HepG2 (cell line): ENCODE measurements around the gene CAPN3. TPM values are rescaled to one million over a fixed set of nuclear protein-coding genes. Genes with fewer than 3 reads are reported as not detected.

Experiments
- ATAC-seq: fragments of 200-7000 bp; cut with Tn5 transposase; 3 replicates; pipeline ENCODE4 v1.9.1; 2020; ENCODE audit warnings: mild to moderate bottlenecking, moderate library complexity
- BruUV-seq: library from RNA; stranded (reverse); fragments of 400-500 nt; replicated peaks from 2 replicates; lab custom pipeline; 2021; lab: Mats Ljungman, UMichigan
- CTCF ChIA-PET: fragments of 300-600 bp; formaldehyde crosslinking; extraction: SDS; loops from one replicate; lab custom pipeline; 2021; ENCODE audit warnings: low total read pairs, inconsistent platforms, low intra/inter-chr PET ratio; lab: Yijun Ruan, JAX
- POLR2A ChIA-PET: fragments of 350-600 bp; sonication (Branson Sonifier 250); formaldehyde crosslinking; loops from one replicate; lab custom pipeline; 2020; ENCODE audit warnings: antibody characterized with exemption, inconsistent platforms; lab: Yijun Ruan, JAX
- DNase-seq: peaks from one replicate; pipeline ENCODE4 v3.0.0-alpha.2; 2015; ENCODE audit warnings: low spot score
- FAIRE-seq: peaks from 3 replicates; lab custom pipeline; 2011; peaks lifted over from hg19 to GRCh38; lab: Jason Lieb, UNC
- H2AFZ ChIP-seq: one replicate; pipeline ENCODE4 v1.6.1; 2011; ENCODE audit warnings: low read length, inconsistent platforms
- H3K27ac ChIP-seq: fragments of 300-600 bp; 3 replicates; pipeline ENCODE4 v1.8.0; 2011; ENCODE audit warnings: mixed run types, mild to moderate bottlenecking, mixed read lengths, low read length, inconsistent platforms; ENCODE audit not compliant: insufficient read depth; ENCODE audit errors: extremely low read length
- H3K27me3 ChIP-seq, 2 experiments: fragments of 200-600 bp in 1 of 2; 2 replicates in 1 of 2; 3 replicates in 1 of 2; pipeline versions ENCODE4 v1.6.0 to v1.8.0; 2011; ENCODE audit warnings: low read length in 2 of 2, mild to moderate bottlenecking in 2 of 2, moderate library complexity in 2 of 2, inconsistent platforms in 1 of 2; ENCODE audit not compliant: insufficient read depth in 2 of 2, control insufficient read depth in 1 of 2
- H3K36me3 ChIP-seq, 2 experiments: fragments of 200-600 bp in 1 of 2; replicated peaks in 1 of 2; 2 replicates in 1 of 2; 3 replicates in 1 of 2; pipeline versions ENCODE4 v1.5.1 to v1.8.0; 2011; ENCODE audit warnings: low read length in 2 of 2, inconsistent platforms in 1 of 2; ENCODE audit not compliant: insufficient read depth in 2 of 2, control insufficient read depth in 1 of 2
- H3K4me1 ChIP-seq: 2 replicates; pipeline ENCODE4 v1.5.1; 2012; ENCODE audit warnings: low read length, inconsistent platforms; ENCODE audit not compliant: insufficient read depth
- H3K4me2 ChIP-seq: 2 replicates; pipeline ENCODE4 v1.6.0; 2011; ENCODE audit warnings: low read depth, low read length, inconsistent platforms
- H3K4me3 ChIP-seq, 3 experiments: fragments of 200-600 bp in 1 of 3; sonication (generic), shearing (Covaris generic) in 1 of 3; replicated peaks in 1 of 3; 2 replicates each; pipeline ENCODE4 v1.5.1; 2011 to 2016; ENCODE audit warnings: low read length in 3 of 3, inconsistent platforms in 2 of 3, low read depth in 2 of 3, mild to moderate bottlenecking in 2 of 3, control low read depth in 1 of 3, mixed read lengths in 1 of 3; ENCODE audit not compliant: insufficient read depth in 1 of 3
- H3K79me2 ChIP-seq: one replicate; pipeline ENCODE4 v1.6.1; 2011; ENCODE audit warnings: low read length, inconsistent platforms; ENCODE audit not compliant: insufficient read depth
- H3K9ac ChIP-seq: 2 replicates; pipeline ENCODE4 v1.6.0; 2011; ENCODE audit warnings: mild to moderate bottlenecking, low read depth, low read length, inconsistent platforms; ENCODE audit not compliant: insufficient read depth
- H3K9me3 ChIP-seq: 2 replicates; pipeline ENCODE4 v1.5.1; 2012; ENCODE audit warnings: mild to moderate bottlenecking, low read length
- H4K20me1 ChIP-seq: 2 replicates; pipeline ENCODE4 v1.6.0; 2011; ENCODE audit warnings: inconsistent platforms, mild to moderate bottlenecking, low read length, moderate library complexity; ENCODE audit not compliant: insufficient read depth
- AGO2 ChIP-seq: fragments of 200-400 bp; formaldehyde crosslinking; optimal IDR thresholded peaks from 2 replicates; pipeline ENCODE3; 2017; ENCODE audit warnings: mild to moderate bottlenecking, low read depth, low read length, moderate library complexity
- CENPT ChIP-seq: sonication (generic); formaldehyde crosslinking; IDR thresholded peaks from 2 replicates; pipeline ENCODE4 v1.8.0; 2022; ENCODE audit warnings: low read depth, mild to moderate bottlenecking, moderate library complexity, missing genetic modification reagents
- FOXA3 ChIP-seq: IDR thresholded peaks from 2 replicates; pipeline ENCODE4 v1.6.1; 2016; ENCODE audit warnings: missing genetic modification reagents, missing compliant biosample characterization
- KDM6A ChIP-seq: IDR thresholded peaks from 2 replicates; pipeline ENCODE4 v1.6.1; 2016; ENCODE audit warnings: low read depth
- MTA3 ChIP-seq: sonication (generic); formaldehyde crosslinking; IDR thresholded peaks from 2 replicates; pipeline ENCODE4 v1.4.0; 2020; ENCODE audit warnings: missing genetic modification reagents
- PHB2 ChIP-seq: fragments of 450-650 bp; IDR thresholded peaks from 2 replicates; pipeline ENCODE4 v1.6.1; 2018; ENCODE audit not compliant: partially characterized antibody
- SALL2 ChIP-seq: sonication (generic); formaldehyde crosslinking; IDR thresholded peaks from 2 replicates; pipeline ENCODE4 v1.8.1; 2023; ENCODE audit warnings: mild to moderate bottlenecking, missing genetic modification reagents, inconsistent platforms
- SNRNP70 ChIP-seq: fragments of 200-400 bp; formaldehyde crosslinking; IDR thresholded peaks from 2 replicates; pipeline ENCODE4 v1.6.1; 2017; ENCODE audit warnings: mild to moderate bottlenecking, low read depth, low read length, moderate library complexity
- THRA ChIP-seq: sonication (generic); formaldehyde crosslinking; IDR thresholded peaks from 2 replicates; pipeline ENCODE4 v1.4.0; 2020; ENCODE audit warnings: missing genetic modification reagents, borderline replicate concordance
- YEATS2 ChIP-seq: sonication (generic); formaldehyde crosslinking; IDR thresholded peaks from 2 replicates; pipeline ENCODE4 v1.4.0; 2020; ENCODE audit warnings: missing genetic modification reagents, borderline replicate concordance
- ZFP62 ChIP-seq: sonication (generic); formaldehyde crosslinking; IDR thresholded peaks from 2 replicates; pipeline ENCODE4 v1.4.0; 2020; ENCODE audit warnings: missing genetic modification reagents
- ZFP90 ChIP-seq: sonication (generic); formaldehyde crosslinking; IDR thresholded peaks from 2 replicates; pipeline ENCODE4 v1.8.0; 2022; ENCODE audit warnings: missing genetic modification reagents, mild to moderate bottlenecking, inconsistent platforms, borderline replicate concordance
- ZGPAT ChIP-seq: IDR thresholded peaks from 2 replicates; pipeline ENCODE4 v1.6.1; 2016; ENCODE audit warnings: mild to moderate bottlenecking
- ZNF275 ChIP-seq: sonication (generic); formaldehyde crosslinking; IDR thresholded peaks from 2 replicates; pipeline ENCODE4 v1.8.0; 2022; ENCODE audit warnings: missing genetic modification reagents, mild to moderate bottlenecking, inconsistent platforms, borderline replicate concordance
- ZNF460 ChIP-seq: sonication (generic); formaldehyde crosslinking; IDR thresholded peaks from 2 replicates; pipeline ENCODE4 v1.5.1; 2020; ENCODE audit warnings: missing genetic modification reagents, mild to moderate bottlenecking, borderline replicate concordance
- ZNF615 ChIP-seq: sonication (generic); formaldehyde crosslinking; IDR thresholded peaks from 2 replicates; pipeline ENCODE4 v1.5.0; 2020; ENCODE audit warnings: mild to moderate bottlenecking, missing genetic modification reagents, borderline replicate concordance
- WGBS: methylation state at CpG from one replicate; pipeline ENCODE4 v1.1.6; 2017; ENCODE audit warnings: low lambda C conversion rate; 5-methylcytosine and 5-hydroxymethylcytosine counted together
- in situ Hi-C: cut with HindIII; loops from 2 replicates; pipeline ENCODE4 v1.10.0; 2017; ENCODE audit warnings: low pct_unique_long_range_greater_than_20kb; ENCODE audit not compliant: extremely low pct_ligation_motif_present
- intact Hi-C: fragments of 100-400 bp; cut with micrococcal nuclease; formaldehyde crosslinking; loops from one replicate; pipeline ENCODE4 v1.10.0; 2022; ENCODE audit not compliant: unreplicated experiment
- polyA plus RNA-seq, 8 experiments: library from polyadenylated mRNA; depleted of rRNA in 3 of 8; stranded (reverse) in 7 of 8; unstranded in 1 of 8; fragments of >200 nt; fragmentation: Illumina TruSeq in 4 of 8; extraction: Trizol in 4 of 8; gene quantifications; 2 replicates each; pipeline versions ENCODE4 v1.2.1 to v1.2.3, GENCODE V29; 2011 to 2016; ENCODE audit warnings: low read depth in 4 of 8, missing spikeins in 1 of 8, mixed read lengths in 1 of 8; ENCODE audit not compliant: insufficient read depth in 1 of 8
- total RNA-seq, 5 experiments: library from RNA; depleted of rRNA; stranded (reverse); fragments of >200 nt; fragmentation: Illumina TruSeq; extraction: Trizol; gene quantifications; 2 replicates each; pipeline ENCODE4 v1.2.3, GENCODE V29; 2016; ENCODE audit warnings: low read depth in 1 of 5

The CAPN3 gene
- total and polyA plus RNA-seq, 2 of the 13 experiments (the other 11 are each of a cell fraction or from before 2014, with no cell fraction given): 1.3 to 4.6 TPM

DNA sequence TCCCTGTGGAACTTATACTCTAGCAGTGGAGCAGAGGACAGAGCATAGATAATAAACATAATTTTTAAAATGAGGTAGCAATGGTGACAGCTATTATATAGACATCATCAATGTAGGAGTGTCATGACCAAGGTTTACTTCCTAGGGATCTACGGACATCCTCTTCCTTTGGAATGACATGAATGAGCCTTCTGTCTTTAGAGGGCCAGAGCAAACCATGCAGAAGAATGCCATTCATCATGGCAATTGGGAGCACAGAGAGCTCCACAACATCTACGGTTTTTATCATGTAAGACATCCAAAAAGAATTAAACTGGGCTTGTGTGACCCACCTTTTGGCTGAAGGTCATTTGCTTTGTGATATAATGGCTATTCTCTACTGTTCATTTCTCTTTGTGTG, 30.1 kb upstream of the CAPN3 start:
- Histone ChIP-seq H3K27me3 (no peaks in the 10 kb centered on the region), H3K4me3 (no peak overlapping the region), H3K4me1 (no peaks in the 10 kb centered on the region), H3K9ac (no peak overlapping the region), H3K9me3 (no peaks in the 10 kb centered on the region), H4K20me1 (no peaks in the 10 kb centered on the region), H3K4me2 (no peak overlapping the region), H3K36me3 (0 out of 5 replicates have a peak, but pooled peaks cover 0 to 4% of the 10 kb centered on the region in 2 experiments), H3K27ac (no peak overlapping the region), H3K79me2 (no peaks in the 10 kb centered on the region), H2AFZ (no peak overlapping the region)
- no peak for ATAC-seq
- in situ Hi-C loops: no loop called here
- FAIRE-seq: no peak
- intact Hi-C loops: no loop called here
- CTCF ChIA-PET: no interaction called here
- TF ChIP-seq PHB2: no peak
- TF ChIP-seq THRA (CRISPR knock-in tag): no peak
- TF ChIP-seq SNRNP70: no peak
- no peak for TF ChIP-seq ZFP90
- TF ChIP-seq FOXA3 (CRISPR knock-in tag): no peak
- no peak for TF ChIP-seq CENPT
- TF ChIP-seq ZGPAT (CRISPR knock-in tag): no peak
- no peak for TF ChIP-seq SALL2
- no peak for TF ChIP-seq YEATS2 (CRISPR knock-in tag)
- no peak for TF ChIP-seq KDM6A (CRISPR knock-in tag)
- no peak for TF ChIP-seq ZNF615 (CRISPR knock-in tag)
- TF ChIP-seq ZNF275 (CRISPR knock-in tag): no peak
- TF ChIP-seq AGO2: no peak
- no peak for TF ChIP-seq ZNF460 (CRISPR knock-in tag)
- TF ChIP-seq ZFP62 (CRISPR knock-in tag): no peak
- TF ChIP-seq MTA3 (CRISPR knock-in tag): no peak
- BruUV-seq: no TSS peak
- 79% methylated on average over 2 of the region's 2 CpGs for WGBS
- DNase-seq: no peak
- POLR2A ChIA-PET: no interaction called here
